Natural killer cell (primary cell): ENCODE data around the gene LYVE1. TPM values are rescaled to one million over a fixed set of nuclear protein-coding genes. Genes with fewer than 3 reads are reported as not detected.

Source experiments
- ATAC-seq, 3 donors: fragments of 150-1000 bp in 2 of 3; fragments of 200-7000 bp in 1 of 3; cut with Tn5 transposase; 1 replicate in 1 of 3; 2 replicates in 2 of 3; pipeline ENCODE4 v1.10.0; 2021; ENCODE audit warnings: mild to moderate bottlenecking in 2 of 3, moderate library complexity in 2 of 3
- DNase-seq, 2 donors: peaks; one replicate each; pipeline versions ENCODE4 v3.0.0 to v3.0.0-alpha.2; 2013 to 2021; ENCODE audit warnings: mixed read lengths in 1 of 2
- H3K27ac ChIP-seq: one replicate; pipeline ENCODE4 v1.5.1; 2013; ENCODE audit warnings: mild to moderate bottlenecking, low read length
- H3K27me3 ChIP-seq: one replicate; pipeline ENCODE4 v1.6.1; 2013; ENCODE audit warnings: low read length; ENCODE audit not compliant: control insufficient read depth, insufficient read depth
- H3K36me3 ChIP-seq: one replicate; pipeline ENCODE4 v1.6.1; 2013; ENCODE audit warnings: low read length; ENCODE audit not compliant: control insufficient read depth, insufficient read depth
- H3K4me1 ChIP-seq: one replicate; pipeline ENCODE4 v1.6.1; 2013; ENCODE audit warnings: low read length; ENCODE audit not compliant: control insufficient read depth, insufficient read depth
- H3K4me3 ChIP-seq: one replicate; pipeline ENCODE4 v1.5.1; 2013; ENCODE audit warnings: low read length
- H3K9me3 ChIP-seq: one replicate; pipeline ENCODE4 v1.6.1; 2013; ENCODE audit warnings: low read length; ENCODE audit not compliant: control insufficient read depth, insufficient read depth
- H3K27ac Mint-ChIP-seq, 2 donors: one replicate each; pipeline ENCODE4 v1.8.0; 2022; ENCODE audit warnings: mild to moderate bottlenecking in 2 of 2, mixed read lengths in 2 of 2, moderate library complexity in 1 of 2
- H3K27me3 Mint-ChIP-seq, 2 donors: one replicate each; pipeline ENCODE4 v1.8.0; 2022; ENCODE audit warnings: low read depth in 2 of 2, mixed read lengths in 2 of 2
- H3K36me3 Mint-ChIP-seq: one replicate; pipeline ENCODE4 v1.8.0; 2022; ENCODE audit warnings: mixed read lengths
- H3K4me1 Mint-ChIP-seq, 2 donors: one replicate each; pipeline ENCODE4 v1.8.0; 2022; ENCODE audit warnings: mixed read lengths in 2 of 2
- H3K4me3 Mint-ChIP-seq: one replicate; pipeline ENCODE4 v1.8.0; 2022; ENCODE audit warnings: mild to moderate bottlenecking, moderate library complexity, mixed read lengths
- H3K9me3 Mint-ChIP-seq, 2 donors: one replicate each; pipeline ENCODE4 v1.8.0; 2022; ENCODE audit warnings: mixed read lengths in 2 of 2
- WGBS: methylation state at CpG from one replicate; pipeline ENCODE4 v1.1.7; 2013; ENCODE audit warnings: missing lambda C conversion rate; ENCODE audit not compliant: insufficient coverage; 5-methylcytosine and 5-hydroxymethylcytosine counted together
- intact Hi-C: fragments of 100-400 bp; cut with micrococcal nuclease; formaldehyde crosslinking; loops from one replicate; pipeline ENCODE4 v1.14.2; 2022
- total RNA-seq, 4 donors: library from RNA; stranded (reverse); fragments of 120-200 nt in 1 of 4; gene quantifications; one replicate each; pipeline versions ENCODE4 v1.2.3 to v1.2.4, GENCODE V29; 2013 to 2022
- TF ChIP-seq, protein P1 (sequence below): fragments of 200-600 bp; IDR thresholded peaks from one replicate; pipeline ENCODE4 v1.8.0; 2022; ENCODE audit warnings: antibody characterized with exemption

LYVE1 gene
- total RNA-seq, 3 donors from 2014 or later (not counting 1 experiment from before 2014, with no cell fraction given): not detected

DNA sequence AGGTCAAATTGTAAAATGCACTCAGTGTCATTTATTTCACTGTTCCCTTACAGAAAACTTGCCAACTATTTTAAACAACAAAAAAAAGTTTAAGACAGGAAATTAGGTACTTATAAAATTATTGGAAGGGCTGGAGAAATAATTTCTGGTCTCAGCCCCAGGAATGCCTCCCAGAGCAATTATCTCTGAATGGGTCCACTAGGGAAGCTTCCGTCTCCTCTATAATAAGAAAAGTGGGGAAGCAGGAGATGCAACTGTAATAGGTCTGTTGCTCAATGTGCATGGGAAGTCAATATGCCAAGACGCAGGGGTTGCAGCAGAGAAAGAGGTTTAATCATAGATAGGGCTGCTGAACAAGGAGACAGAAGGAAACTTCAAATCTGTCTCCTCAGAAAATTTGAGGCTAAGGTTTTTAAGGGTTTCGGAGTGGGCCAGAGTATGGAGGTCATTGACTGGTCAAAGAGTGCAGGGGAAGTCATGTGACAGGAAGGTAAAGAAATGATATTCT is 16.6 kb downstream of the LYVE1 start:
- Histone ChIP-seq H3K27ac (no peak overlapping the region), H3K9me3 (no peaks in the 10 kb centered on the region), H3K4me3 (no peak overlapping the region), H3K4me1 (no peaks in the 10 kb centered on the region), H3K36me3 (no peaks in the 10 kb centered on the region), H3K27me3 (no peaks in the 10 kb centered on the region)
- Mint-ChIP-seq H3K4me3 (no peak overlapping the region), H3K9me3 (peaks cover 0 to 5% of the 10 kb centered on the region in 2 donors), H3K27ac (no peak overlapping the region), H3K36me3 (no peaks in the 10 kb centered on the region), H3K4me1 (peaks cover 0 to 5% of the 10 kb centered on the region in 2 donors), H3K27me3 (peaks cover 22 to 41% of the 10 kb centered on the region in 2 donors)
- WGBS: 98% methylated on average over 3 of the region's 3 CpGs
- TF ChIP-seq, protein P1, sequence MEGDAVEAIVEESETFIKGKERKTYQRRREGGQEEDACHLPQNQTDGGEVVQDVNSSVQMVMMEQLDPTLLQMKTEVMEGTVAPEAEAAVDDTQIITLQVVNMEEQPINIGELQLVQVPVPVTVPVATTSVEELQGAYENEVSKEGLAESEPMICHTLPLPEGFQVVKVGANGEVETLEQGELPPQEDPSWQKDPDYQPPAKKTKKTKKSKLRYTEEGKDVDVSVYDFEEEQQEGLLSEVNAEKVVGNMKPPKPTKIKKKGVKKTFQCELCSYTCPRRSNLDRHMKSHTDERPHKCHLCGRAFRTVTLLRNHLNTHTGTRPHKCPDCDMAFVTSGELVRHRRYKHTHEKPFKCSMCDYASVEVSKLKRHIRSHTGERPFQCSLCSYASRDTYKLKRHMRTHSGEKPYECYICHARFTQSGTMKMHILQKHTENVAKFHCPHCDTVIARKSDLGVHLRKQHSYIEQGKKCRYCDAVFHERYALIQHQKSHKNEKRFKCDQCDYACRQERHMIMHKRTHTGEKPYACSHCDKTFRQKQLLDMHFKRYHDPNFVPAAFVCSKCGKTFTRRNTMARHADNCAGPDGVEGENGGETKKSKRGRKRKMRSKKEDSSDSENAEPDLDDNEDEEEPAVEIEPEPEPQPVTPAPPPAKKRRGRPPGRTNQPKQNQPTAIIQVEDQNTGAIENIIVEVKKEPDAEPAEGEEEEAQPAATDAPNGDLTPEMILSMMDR: no peak
- intact Hi-C loops: no loop called here
- no peak for ATAC-seq
- no peak for DNase-seq

DNA sequence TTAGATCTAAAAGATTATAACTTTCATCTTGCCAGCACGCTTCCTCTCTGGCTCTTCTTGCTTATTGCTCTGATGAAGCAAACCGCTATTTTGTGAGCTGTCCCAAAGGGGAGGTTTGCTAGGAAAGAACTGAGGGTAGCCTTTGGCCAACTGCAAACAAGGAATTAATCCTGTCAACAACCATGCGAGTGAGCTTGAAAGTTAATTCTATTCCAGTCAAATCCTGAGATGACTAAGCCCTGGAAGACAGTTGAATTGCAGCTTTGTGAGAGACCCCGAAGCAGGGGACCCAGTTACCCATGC is 17.2 kb downstream of the LYVE1 start:
- H3K9me3 ChIP-seq: no peaks in the 10 kb centered on the region
- no peaks in the 10 kb centered on the region for H3K36me3 Mint-ChIP-seq

DNA sequence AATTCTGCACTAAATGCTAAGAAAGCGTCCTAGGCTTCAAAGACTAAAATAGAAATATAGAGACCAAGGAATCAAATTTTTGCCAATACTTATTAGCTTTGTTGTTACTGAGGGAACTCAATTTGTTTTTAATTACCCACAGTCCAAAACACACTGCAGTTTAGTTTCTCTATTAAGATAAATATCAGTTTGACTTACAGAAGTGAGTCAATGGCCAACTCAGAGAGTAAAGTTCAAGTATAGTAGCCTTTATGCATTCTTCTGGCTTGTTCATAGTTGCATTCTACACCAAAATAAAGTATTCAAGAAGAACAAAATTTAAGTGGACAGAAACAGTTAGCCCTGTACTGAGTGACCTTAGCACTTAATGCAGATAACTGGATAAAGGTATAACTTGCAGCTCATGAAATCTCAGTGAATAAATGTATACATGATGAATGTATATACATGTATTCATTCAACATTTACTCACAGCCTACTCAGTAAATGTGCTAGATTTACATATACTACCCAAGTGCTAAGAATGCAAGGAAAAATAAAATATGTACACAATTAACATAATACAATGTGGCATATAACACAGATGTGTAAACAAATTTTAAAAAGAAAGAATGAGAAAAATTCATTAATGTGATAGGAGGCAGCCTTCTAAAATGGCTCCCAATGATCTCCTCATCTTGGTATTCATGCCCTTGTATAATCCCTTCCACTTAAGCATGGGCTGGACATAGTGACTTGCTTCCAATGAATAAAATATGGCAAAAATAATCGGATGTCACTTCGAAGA is 17.8 kb downstream of the LYVE1 start:
- Histone ChIP-seq H3K4me1 (no peaks in the 10 kb centered on the region), H3K27me3 (no peaks in the 10 kb centered on the region), H3K36me3 (no peaks in the 10 kb centered on the region), H3K9me3 (no peaks in the 10 kb centered on the region), H3K27ac (no peak overlapping the region), H3K4me3 (no peak overlapping the region)
- DNase-seq: no peak
- whole genome bisulfite sequencing: 95% methylated on average over 3 of the region's 3 CpGs
- intact Hi-C loops: no loop called here
- TF ChIP-seq, protein P1: no peak
- H3K9me3 Mint-ChIP-seq: peaks cover 0 to 5% of the 10 kb centered on the region in 2 donors
- no peaks in the 10 kb centered on the region for H3K36me3 Mint-ChIP-seq
- H3K4me1 Mint-ChIP-seq: peaks cover 0 to 5% of the 10 kb centered on the region in 2 donors
- ATAC-seq: no peak
- H3K27ac Mint-ChIP-seq: no peak overlapping the region
- H3K27me3 Mint-ChIP-seq: peaks cover 19 to 38% of the 10 kb centered on the region in 2 donors
- H3K4me3 Mint-ChIP-seq: no peak overlapping the region

More for the DNA sequence above, 17.2 kb downstream of the LYVE1 start:
- ATAC-seq (no peak), DNase-seq (no peak)
- H3K27ac Mint-ChIP-seq: no peak overlapping the region
- peaks cover 0 to 5% of the 10 kb centered on the region in 2 donors for H3K4me1 Mint-ChIP-seq
- Histone ChIP-seq H3K36me3 (no peaks in the 10 kb centered on the region), H3K27ac (no peak overlapping the region), H3K4me1 (no peaks in the 10 kb centered on the region), H3K27me3 (no peaks in the 10 kb centered on the region), H3K4me3 (no peak overlapping the region)
- TF ChIP-seq, protein P1: no peak
- intact Hi-C loops: no loop called here
- no peak overlapping the region for H3K4me3 Mint-ChIP-seq
- H3K27me3 Mint-ChIP-seq: peaks cover 19 to 38% of the 10 kb centered on the region in 2 donors
- H3K9me3 Mint-ChIP-seq: peaks cover 0 to 5% of the 10 kb centered on the region in 2 donors
- 82% methylated on average over 4 of the region's 4 CpGs for WGBS
